Measurements from ENCODE around the gene ADGRG4. TPM values are rescaled to one million over a fixed set of nuclear protein-coding genes. Genes with fewer than 3 reads are reported as not detected.

The ADGRG4 gene
- total RNA-seq, 2 donors from 2014 or later, result 0.03 TPM; not detected in 1

DNA sequence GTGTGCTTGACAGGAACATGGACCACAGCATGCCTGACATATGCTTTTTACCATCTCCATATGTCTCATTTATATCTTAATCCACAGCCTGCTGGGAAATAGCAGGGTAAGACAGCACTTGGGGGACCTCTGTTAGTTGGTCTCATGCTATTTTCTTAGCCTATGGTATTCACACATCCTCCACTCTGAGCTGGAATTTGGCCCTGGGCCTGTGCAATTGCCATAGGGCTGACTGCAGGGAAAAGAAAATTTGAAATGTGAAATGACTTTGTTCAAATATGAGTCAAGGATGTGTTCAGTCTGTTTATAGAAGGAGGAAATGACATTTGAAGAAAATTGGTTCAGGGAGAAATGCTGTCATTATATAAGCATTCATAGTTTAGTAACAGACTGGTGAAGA, 40.0 kb upstream of the ADGRG4 start:
- intact Hi-C loops (cut with DNase I), result no loop called here
- Histone ChIP-seq H3K4me3 (no peak overlapping the region), H3K4me1 (no peaks in the 10 kb centered on the region), H3K27me3 (no peaks in the 10 kb centered on the region), H3K36me3 (no peaks in the 10 kb centered on the region), H3K9ac (ENCODE audit: low read depth in 2 of 2, low read length in 2 of 2) (no peak overlapping the region), H3K27ac (no peak overlapping the region), H3K9me3 (no peaks in the 10 kb centered on the region)
- no peak for DNase-seq
- TF ChIP-seq CTCF (IDR thresholded peaks at IDR 0.05), result no peak

- H3K27ac ChIP-seq, result no peak overlapping the region
- no peak for DNase-seq
- no peak for TF ChIP-seq CTCF (IDR thresholded peaks at IDR 0.05)
- H3K4me3 ChIP-seq, result no peak overlapping the region
- no peaks in the 10 kb centered on the region for H3K27me3 ChIP-seq
- H3K9ac ChIP-seq (ENCODE audit: low read depth in 2 of 2, low read length in 2 of 2), result no peak overlapping the region
- H3K36me3 ChIP-seq, result no peaks in the 10 kb centered on the region
- intact Hi-C loops (cut with DNase I), result no loop called here
- no peaks in the 10 kb centered on the region for H3K4me1 ChIP-seq
- H3K9me3 ChIP-seq, result no peaks in the 10 kb centered on the region
Observed at GRCh38 chrX:136261321-136261720, 39.4 kb upstream of the ADGRG4 start.

DNA sequence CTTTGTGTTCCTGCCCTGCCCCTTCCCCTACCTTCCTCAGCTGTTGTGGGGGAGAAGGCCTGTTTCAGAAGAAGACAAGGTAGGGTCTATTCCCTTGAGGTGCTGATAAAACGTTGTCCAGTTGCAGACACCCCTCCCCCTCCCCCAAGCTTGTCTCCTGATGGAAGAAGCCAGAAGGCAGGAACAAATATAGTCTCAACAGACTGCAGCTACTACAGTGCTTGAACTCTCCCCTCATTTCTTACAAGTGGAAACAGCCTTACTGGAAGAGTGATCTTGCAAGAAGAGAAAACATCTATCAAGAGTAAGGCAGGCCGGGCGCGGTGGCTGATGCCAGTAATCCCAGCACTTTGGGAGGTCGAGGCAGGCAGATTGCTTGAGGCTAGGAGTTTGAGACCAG, 38.5 kb upstream of the ADGRG4 start:
- H3K27ac ChIP-seq, result no peak overlapping the region
- no peak overlapping the region for H3K9ac ChIP-seq (ENCODE audit: low read depth in 2 of 2, low read length in 2 of 2)
- no peaks in the 10 kb centered on the region for H3K27me3 ChIP-seq
- DNase-seq, result no peak
- H3K4me3 ChIP-seq, result no peak overlapping the region
- no peaks in the 10 kb centered on the region for H3K36me3 ChIP-seq
- H3K9me3 ChIP-seq, result no peaks in the 10 kb centered on the region
- no peaks in the 10 kb centered on the region for H3K4me1 ChIP-seq
- no peak for TF ChIP-seq CTCF (IDR thresholded peaks at IDR 0.05)
- intact Hi-C loops (cut with DNase I), result no loop called here

GRCh38 chrX:136262812-136263315, 37.9 kb upstream of the ADGRG4 start:
- TF ChIP-seq CTCF (IDR thresholded peaks at IDR 0.05), result no peak
- Histone ChIP-seq H3K27me3 (no peaks in the 10 kb centered on the region), H3K36me3 (no peaks in the 10 kb centered on the region), H3K4me3 (no peak overlapping the region), H3K27ac (no peak overlapping the region), H3K4me1 (no peaks in the 10 kb centered on the region), H3K9ac (ENCODE audit: low read depth in 2 of 2, low read length in 2 of 2) (no peak overlapping the region), H3K9me3 (no peaks in the 10 kb centered on the region)
- intact Hi-C loops (cut with DNase I), result no loop called here
- DNase-seq, result no peak

- intact Hi-C loops (cut with DNase I), result loop anchor here (5.0 kb wide), 2 partner anchors 100 to 240 kb away; no protein-coding TSS in a partner anchor
- Histone ChIP-seq H3K27me3 (no peaks in the 10 kb centered on the region), H3K27ac (no peak overlapping the region), H3K4me3 (no peak overlapping the region), H3K4me1 (no peaks in the 10 kb centered on the region), H3K9ac (ENCODE audit: low read depth in 2 of 2, low read length in 2 of 2) (no peak overlapping the region), H3K9me3 (no peaks in the 10 kb centered on the region), H3K36me3 (no peaks in the 10 kb centered on the region)
- TF ChIP-seq CTCF (IDR thresholded peaks at IDR 0.05), result no peak
- DNase-seq, result no peak
Observed at GRCh38 chrX:136266828-136267227, 33.9 kb upstream of the ADGRG4 start.
